Mesendoderm (in vitro differentiated cells): ENCODE measurements around the gene ADSL.

ENCODE experiments used
- DNase-seq: peaks from one replicate; pipeline ENCODE4 v3.0.0; 2013
- H2AK5ac ChIP-seq: 2 replicates; pipeline ENCODE4 v1.6.1; 2013; ENCODE audit warnings: low read length, inconsistent platforms
- H2BK120ac ChIP-seq: 2 replicates; pipeline ENCODE4 v1.6.1; 2013; ENCODE audit warnings: low read depth, mild to moderate bottlenecking, low read length, moderate library complexity, mixed read lengths
- H2BK15ac ChIP-seq: replicated peaks from 2 replicates; pipeline ENCODE4 v1.6.1; 2013; ENCODE audit warnings: low read depth, mild to moderate bottlenecking, moderate library complexity
- H2BK5ac ChIP-seq: 2 replicates; pipeline ENCODE4 v1.6.1; 2013; ENCODE audit warnings: low read length, inconsistent platforms
- H3K18ac ChIP-seq: 2 replicates; pipeline ENCODE4 v1.6.1; 2013; ENCODE audit warnings: mild to moderate bottlenecking, low read length, mixed read lengths
- H3K23ac ChIP-seq: one replicate; pipeline ENCODE4 v1.6.1; 2013; ENCODE audit warnings: low read length
- H3K27ac ChIP-seq: 2 replicates; pipeline ENCODE4 v1.5.1; 2013; ENCODE audit warnings: low read depth, mild to moderate bottlenecking, inconsistent platforms, low read length, moderate library complexity
- H3K27me3 ChIP-seq: 2 replicates; pipeline ENCODE4 v1.6.1; 2013; ENCODE audit warnings: low read length, control low read depth, mild to moderate bottlenecking, inconsistent platforms; ENCODE audit not compliant: insufficient read depth, poor library complexity
- H3K36me3 ChIP-seq: 2 replicates; pipeline ENCODE4 v1.6.1; 2013; ENCODE audit warnings: low read length, inconsistent platforms; ENCODE audit not compliant: control insufficient read depth, insufficient read depth
- H3K4ac ChIP-seq: one replicate; pipeline ENCODE4 v1.6.1; 2013; ENCODE audit warnings: low read depth, mild to moderate bottlenecking, low read length, moderate library complexity
- H3K4me1 ChIP-seq: 2 replicates; pipeline ENCODE4 v1.6.1; 2013; ENCODE audit warnings: low read depth, low read length, inconsistent platforms; ENCODE audit not compliant: control insufficient read depth
- H3K4me2 ChIP-seq: 2 replicates; pipeline ENCODE4 v1.6.1; 2013; ENCODE audit warnings: low read length
- H3K4me3 ChIP-seq: 2 replicates; pipeline ENCODE4 v1.5.1; 2013; ENCODE audit warnings: mild to moderate bottlenecking, low read length
- H3K56ac ChIP-seq: one replicate; pipeline ENCODE4 v1.6.1; 2013; ENCODE audit warnings: low read length
- H3K79me1 ChIP-seq: 2 replicates; pipeline ENCODE4 v1.6.1; 2013; ENCODE audit warnings: low read length, inconsistent platforms
- H3K79me2 ChIP-seq: 2 replicates; pipeline ENCODE4 v1.6.1; 2013; ENCODE audit warnings: mild to moderate bottlenecking, low read length; ENCODE audit not compliant: control insufficient read depth, insufficient read depth
- H3K9ac ChIP-seq: 2 replicates; pipeline ENCODE4 v1.6.1; 2013; ENCODE audit warnings: low read length, inconsistent platforms
- H4K5ac ChIP-seq: one replicate; pipeline ENCODE4 v1.6.1; 2013; ENCODE audit warnings: low read length
- H4K8ac ChIP-seq: one replicate; pipeline ENCODE4 v1.6.1; 2013; ENCODE audit warnings: low read depth, mild to moderate bottlenecking, control low read depth, low read length, moderate library complexity
- WGBS: extraction: QIAGEN DNeasy Blood & Tissue Kit; methylation state at CpG from one replicate; pipeline ENCODE4 v1.1.7; 2013; ENCODE audit warnings: low lambda C conversion rate, missing lambda C conversion rate; ENCODE audit not compliant: insufficient coverage; ENCODE audit errors: extremely low coverage; 5-methylcytosine and 5-hydroxymethylcytosine counted together

Gene ADSL

DNA sequence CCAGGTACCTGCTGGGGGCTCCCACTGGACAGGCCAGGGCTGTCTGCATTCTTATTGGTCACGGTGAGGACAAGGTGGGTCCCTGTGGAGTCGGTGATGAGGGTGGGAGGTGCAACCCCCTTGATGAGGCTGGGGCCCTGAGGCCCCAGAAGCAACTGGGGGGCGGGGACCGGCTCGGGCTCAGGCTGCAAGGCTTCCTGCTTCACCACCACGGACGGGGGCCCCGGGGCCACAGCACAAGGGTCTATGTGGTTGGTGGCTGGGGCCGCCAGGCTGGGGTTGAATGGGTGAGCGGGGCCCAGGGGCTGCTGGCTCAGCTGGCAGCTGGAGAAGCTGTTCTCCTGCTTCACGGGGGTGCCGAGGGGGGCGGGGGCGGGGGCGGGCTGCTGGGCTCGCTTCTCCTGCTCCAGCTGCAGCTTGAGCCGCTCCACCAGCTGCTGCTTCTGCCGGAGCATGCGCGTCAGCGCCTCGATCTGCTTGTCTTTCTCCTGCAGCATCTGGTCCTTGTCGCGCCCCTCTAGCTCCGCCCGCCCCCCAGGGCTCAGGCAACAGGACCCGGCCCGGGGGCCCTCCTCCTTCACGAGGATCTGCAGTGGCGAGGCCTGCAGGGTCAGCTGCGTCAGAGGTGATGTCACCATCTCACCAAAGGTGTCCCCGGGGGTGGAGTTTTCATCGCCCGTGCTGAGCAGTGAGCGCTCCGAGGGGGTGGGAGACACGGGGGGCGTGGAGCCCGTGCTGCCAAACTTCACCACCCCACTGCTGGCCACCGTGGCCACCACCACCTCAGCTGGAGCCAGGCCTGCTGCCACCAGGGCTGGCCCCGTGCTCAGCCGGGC is 72.3 kb downstream of the ADSL start:
- Histone ChIP-seq H3K23ac (no peak overlapping the region), H3K4me1 (no peaks in the 10 kb centered on the region), H2BK15ac (no peak overlapping the region), H4K5ac (no peak overlapping the region), H3K9ac (no peak overlapping the region), H3K56ac (no peak overlapping the region), H3K79me1 (no peaks in the 10 kb centered on the region), H4K8ac (no peak overlapping the region), H3K4me3 (no peak overlapping the region), H3K79me2 (no peaks in the 10 kb centered on the region), H2BK5ac (no peak overlapping the region), H3K27ac (no peak overlapping the region), H2AK5ac (no peak overlapping the region), H3K4ac (no peak overlapping the region), H2BK120ac (no peak overlapping the region), H3K4me2 (no peak overlapping the region), H3K18ac (no peak overlapping the region), H3K27me3 (no peaks in the 10 kb centered on the region), H3K36me3 (peaks cover 2% of the 10 kb centered on the region)
- DNase-seq = no peak
- no CpG with 5 or more reads among the region's 42 CpGs for WGBS

DNA sequence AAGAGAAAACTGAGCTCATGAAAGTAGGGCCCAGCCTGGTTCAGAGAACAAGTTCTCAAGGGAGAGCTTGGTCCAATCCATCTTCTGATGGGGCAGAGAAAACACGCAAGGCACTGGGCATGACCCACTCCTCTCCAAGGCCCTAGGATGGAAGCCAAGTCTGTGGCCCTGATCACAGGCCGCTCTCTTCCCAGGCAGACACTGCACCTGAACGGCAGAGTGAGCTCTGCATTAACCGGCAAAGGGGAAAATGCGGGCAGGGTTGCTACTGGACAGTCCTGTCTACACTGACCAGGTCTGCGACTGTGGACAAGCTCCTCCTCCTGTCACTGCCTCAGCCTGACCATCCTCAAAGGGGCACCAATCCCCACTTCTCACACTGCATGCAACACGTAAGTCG is 73.4 kb downstream of the ADSL start:
- no peaks in the 10 kb centered on the region for H3K27me3 ChIP-seq
- WGBS = no CpG with 5 or more reads among the region's 8 CpGs
- no peaks in the 10 kb centered on the region for H3K4me1 ChIP-seq
- no peak overlapping the region for H2BK15ac ChIP-seq
- H3K4me3 ChIP-seq = no peak overlapping the region
- H3K27ac ChIP-seq = no peak overlapping the region
- H2BK120ac ChIP-seq = no peak overlapping the region
- no peak overlapping the region for H4K5ac ChIP-seq
- H2AK5ac ChIP-seq = no peak overlapping the region
- no peak overlapping the region for H3K56ac ChIP-seq
- no peak for DNase-seq
- H3K4me2 ChIP-seq = no peak overlapping the region
- H3K79me1 ChIP-seq = no peaks in the 10 kb centered on the region
- H2BK5ac ChIP-seq = no peak overlapping the region
- no peak overlapping the region for H3K23ac ChIP-seq
- no peak overlapping the region for H3K18ac ChIP-seq
- H4K8ac ChIP-seq = no peak overlapping the region
- no peak overlapping the region for H3K9ac ChIP-seq
- H3K36me3 ChIP-seq = peaks cover 2% of the 10 kb centered on the region
- no peaks in the 10 kb centered on the region for H3K79me2 ChIP-seq
- H3K4ac ChIP-seq = no peak overlapping the region

DNA sequence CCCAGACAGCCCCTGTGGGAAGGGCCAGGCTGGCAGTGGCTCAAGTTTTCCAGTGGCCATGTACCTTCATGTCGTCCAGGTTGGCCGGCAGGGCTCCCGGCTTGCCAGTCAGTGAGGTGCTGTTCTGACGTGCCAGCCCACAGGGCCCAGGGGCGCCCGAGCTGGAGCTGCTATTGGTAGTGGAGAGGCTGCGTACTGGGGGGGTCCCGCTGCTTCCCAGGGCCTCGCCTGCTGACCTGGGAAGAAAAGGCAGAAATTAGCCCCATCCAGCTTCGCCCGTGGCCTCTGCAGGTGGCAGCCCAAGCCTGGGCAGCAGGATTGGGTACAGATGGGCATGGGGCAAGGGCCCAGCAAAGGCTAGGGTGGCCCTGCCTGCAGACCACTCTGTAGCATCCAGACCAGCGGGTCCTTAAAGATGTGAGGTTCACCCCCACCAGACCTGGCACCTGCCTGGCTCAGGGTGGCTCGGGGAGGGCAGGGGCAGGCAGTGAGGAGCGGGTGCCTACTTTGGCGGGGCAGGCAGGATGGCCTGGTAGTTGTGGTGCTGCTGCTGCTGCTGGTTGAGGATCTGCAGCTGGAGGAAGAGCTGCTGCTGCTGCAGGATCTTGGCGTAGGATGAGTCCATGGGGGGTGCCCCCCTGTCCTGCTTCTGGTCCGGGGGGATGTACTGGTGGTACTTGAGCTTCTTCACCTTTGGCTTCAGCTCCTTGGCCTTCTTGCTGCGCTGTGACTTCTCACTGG is 74.2 kb downstream of the ADSL start:
- no peaks in the 10 kb centered on the region for H3K79me2 ChIP-seq
- no peak overlapping the region for H3K27ac ChIP-seq
- no peak overlapping the region for H3K4ac ChIP-seq
- H3K36me3 ChIP-seq = peaks cover 2% of the 10 kb centered on the region
- H3K27me3 ChIP-seq = no peaks in the 10 kb centered on the region
- H4K5ac ChIP-seq = no peak overlapping the region
- H3K4me3 ChIP-seq = no peak overlapping the region
- no peak overlapping the region for H3K56ac ChIP-seq
- H3K18ac ChIP-seq = no peak overlapping the region
- no CpG with 5 or more reads among the region's 18 CpGs for WGBS
- H3K79me1 ChIP-seq = no peaks in the 10 kb centered on the region
- no peaks in the 10 kb centered on the region for H3K4me1 ChIP-seq
- no peak overlapping the region for H2BK120ac ChIP-seq
- H2BK15ac ChIP-seq = no peak overlapping the region
- no peak overlapping the region for H4K8ac ChIP-seq
- no peak overlapping the region for H2BK5ac ChIP-seq
- DNase-seq = no peak
- no peak overlapping the region for H3K9ac ChIP-seq
- H3K4me2 ChIP-seq = no peak overlapping the region
- no peak overlapping the region for H3K23ac ChIP-seq
- no peak overlapping the region for H2AK5ac ChIP-seq

DNA sequence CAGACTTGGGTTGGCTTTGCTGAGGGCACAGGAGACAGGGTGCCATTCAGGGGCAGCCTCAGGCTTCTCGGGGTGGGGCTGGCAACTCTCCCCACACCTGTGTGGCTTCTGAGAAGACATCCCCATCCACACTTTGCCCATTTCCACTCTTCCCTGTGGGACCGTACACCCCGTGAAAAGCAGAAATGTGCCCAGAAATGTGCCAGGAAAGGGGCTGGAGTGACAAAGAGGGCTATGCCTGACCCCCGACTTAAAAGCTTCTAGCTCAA is 74.7 kb downstream of the ADSL start:
- no peak overlapping the region for H3K23ac ChIP-seq
- no peaks in the 10 kb centered on the region for H3K79me1 ChIP-seq
- H3K27me3 ChIP-seq = no peaks in the 10 kb centered on the region
- H2BK15ac ChIP-seq = no peak overlapping the region
- no peak overlapping the region for H3K27ac ChIP-seq
- H3K56ac ChIP-seq = no peak overlapping the region
- no peak overlapping the region for H3K4me3 ChIP-seq
- no peaks in the 10 kb centered on the region for H3K79me2 ChIP-seq
- no peak overlapping the region for H3K18ac ChIP-seq
- H3K36me3 ChIP-seq = peaks cover 2% of the 10 kb centered on the region
- H2BK5ac ChIP-seq = no peak overlapping the region
- no peak overlapping the region for H2AK5ac ChIP-seq
- no peak overlapping the region for H2BK120ac ChIP-seq
- no peak overlapping the region for H3K4me2 ChIP-seq
- no peak overlapping the region for H3K4ac ChIP-seq
- no peaks in the 10 kb centered on the region for H3K4me1 ChIP-seq
- WGBS = no CpG with 5 or more reads among the region's 4 CpGs
- no peak overlapping the region for H3K9ac ChIP-seq
- no peak overlapping the region for H4K8ac ChIP-seq
- no peak overlapping the region for H4K5ac ChIP-seq
- DNase-seq = no peak

DNA sequence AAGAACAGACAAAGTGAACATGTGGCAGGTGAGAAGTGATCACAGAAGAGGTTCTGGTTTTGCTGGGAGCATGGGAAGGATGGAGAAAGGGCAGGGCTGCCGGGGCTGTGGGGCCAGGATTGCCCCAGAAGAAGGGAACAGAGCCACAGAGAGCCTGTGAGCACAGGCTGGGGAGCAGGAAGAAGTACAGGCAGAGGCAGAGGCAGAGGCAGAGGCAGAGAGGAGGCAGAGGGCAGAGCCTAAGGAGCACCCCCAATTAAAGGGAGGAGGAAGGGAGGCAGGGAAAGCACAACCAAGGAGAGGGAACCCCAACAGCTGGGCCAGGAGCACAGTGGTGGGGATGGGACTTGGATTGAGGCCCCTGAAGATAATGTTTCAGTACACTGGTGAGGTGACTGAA is 75.6 kb downstream of the ADSL start:
- Histone ChIP-seq H3K4me2 (no peak overlapping the region), H2BK120ac (no peak overlapping the region), H3K9ac (no peak overlapping the region), H2BK5ac (no peak overlapping the region), H3K79me2 (no peaks in the 10 kb centered on the region), H3K4ac (no peak overlapping the region), H3K36me3 (peaks cover 2% of the 10 kb centered on the region), H4K5ac (no peak overlapping the region), H3K18ac (no peak overlapping the region), H3K4me1 (no peaks in the 10 kb centered on the region), H3K79me1 (no peaks in the 10 kb centered on the region), H3K4me3 (no peak overlapping the region), H3K27me3 (no peaks in the 10 kb centered on the region), H2AK5ac (no peak overlapping the region), H3K27ac (no peak overlapping the region), H4K8ac (no peak overlapping the region), H3K56ac (no peak overlapping the region), H3K23ac (no peak overlapping the region), H2BK15ac (no peak overlapping the region)
- WGBS = no CpG with 5 or more reads among the region's 1 CpG
- no peak for DNase-seq
